ENCODE measurements around the gene ANKMY2.

DNA sequence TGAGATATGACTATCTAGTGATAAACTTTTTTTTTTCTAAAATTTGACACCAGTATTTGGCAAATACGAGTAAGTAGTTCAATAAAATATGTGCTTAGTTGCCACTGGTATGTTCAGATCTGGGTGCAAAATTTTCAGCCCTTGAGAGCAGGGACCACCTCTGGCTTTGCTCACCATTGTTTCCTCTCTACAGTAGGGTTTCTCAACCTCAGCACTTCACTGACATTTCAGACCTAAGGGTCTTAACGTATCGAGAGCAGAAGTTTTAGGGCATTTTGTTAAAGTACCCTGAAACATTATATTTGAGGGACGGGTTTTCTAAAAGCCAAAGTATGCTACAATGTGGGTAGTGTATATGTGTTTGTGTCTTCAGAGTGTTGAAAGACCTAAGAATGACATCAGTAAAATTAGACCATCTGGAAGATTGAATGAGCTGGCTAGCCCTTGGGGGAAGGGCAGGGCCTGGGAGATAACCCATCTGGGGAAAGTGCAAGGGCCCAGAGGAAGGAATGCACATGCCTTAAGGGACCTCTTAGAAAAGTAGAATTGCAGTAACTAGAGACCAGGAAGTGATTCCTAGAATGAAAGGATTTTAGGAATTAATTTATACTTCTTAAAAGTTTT lies 12.2 kb upstream of the ANKMY2 start:
- TF ChIP-seq FOXA1 (IDR thresholded peaks at IDR 0.05): no peak
- no peak for TF ChIP-seq NFRKB (IDR thresholded peaks at IDR 0.05)
- TF ChIP-seq LEF1 (IDR thresholded peaks at IDR 0.05; ENCODE audit: borderline replicate concordance): no peak
- no peak for TF ChIP-seq SP1 (IDR thresholded peaks at IDR 0.05)
- TF ChIP-seq ARNT (IDR thresholded peaks at IDR 0.05): no peak

Measured in HEK293T (cell line).